Hematopoietic multipotent progenitor cell treated with erythropoietin and hydrocortisone succinate and interleukin-3 and kit ligand, for 4 days (in vitro differentiated cells): ENCODE data around the gene DGKE.

Experiments
- DNase-seq: peaks from one replicate; pipeline ENCODE4 v3.0.0-alpha.2; 2015

DGKE gene

GRCh38 chr17:56833809-56834379 is at the start of gene DGKE, which contains the start of gene C17orf67:
TSS of gene DGKE (plus strand) at chr17:56834151. CDS start at chr17:56834796, 645 bp downstream.
TSS of gene C17orf67 (minus strand) at chr17:56833920. CDS start at chr17:56815810, 18,110 bp downstream.
- DNase-seq = peak; percentile 98

GRCh38 chr17:56785405-56785804 is 48.5 kb upstream of the DGKE start:
- no peak for DNase-seq

DNA sequence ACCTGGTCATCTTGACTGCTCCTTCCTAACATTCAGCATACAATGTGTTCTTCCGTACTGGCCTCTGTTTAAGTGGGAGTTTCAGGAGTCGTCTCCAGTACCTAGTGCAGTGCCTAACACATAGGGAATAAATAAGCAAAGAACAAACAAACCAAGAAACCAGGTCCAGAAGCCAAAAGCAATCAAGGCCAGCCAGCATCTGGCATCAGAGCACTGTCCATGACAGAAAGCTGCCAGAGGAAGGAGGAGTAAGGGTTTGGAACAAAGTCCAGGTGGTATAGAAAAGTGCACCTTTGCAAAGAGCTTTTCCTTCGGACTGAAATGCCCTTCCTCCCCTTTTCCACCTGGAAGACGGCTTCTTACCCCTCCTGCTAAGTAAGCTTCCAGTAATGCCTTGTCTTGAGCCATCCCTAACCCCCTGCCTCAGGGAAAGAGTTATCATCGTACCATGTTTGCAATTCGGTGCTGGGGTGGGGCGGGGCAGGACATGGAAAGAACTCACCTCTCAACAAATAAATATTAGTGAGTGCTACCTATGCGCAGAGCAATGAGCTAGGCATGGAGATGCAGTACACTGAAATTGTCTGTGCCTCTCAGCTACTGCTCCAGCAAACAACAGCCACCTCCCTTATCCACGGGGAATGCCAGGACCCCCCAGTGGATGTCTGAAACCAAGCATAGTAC is 47.8 kb upstream of the DGKE start:
- DNase-seq = no peak

GRCh38 chr17:56786989-56787482 is 46.9 kb upstream of the DGKE start:
- peak; percentile 89 for DNase-seq

DNA sequence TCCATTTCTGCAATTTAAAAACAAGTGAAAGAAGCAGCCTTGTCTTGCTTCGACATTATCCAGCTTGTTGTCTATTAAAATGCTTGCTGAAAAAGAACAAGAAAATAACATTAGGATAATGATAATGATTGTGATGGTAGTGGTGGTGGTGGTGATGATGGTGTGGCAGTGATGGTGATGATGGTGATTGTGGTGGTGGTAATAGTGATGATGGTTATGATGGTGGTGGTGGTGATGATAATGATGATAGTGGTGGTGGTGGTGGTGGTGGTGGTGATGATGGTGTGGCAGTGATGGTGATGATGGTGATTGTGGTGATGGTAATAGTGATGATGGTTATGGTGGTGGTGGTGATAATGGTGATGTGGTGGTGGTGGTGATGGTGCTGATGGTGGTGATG is 41.7 kb upstream of the DGKE start:
- no peak for DNase-seq

DNA sequence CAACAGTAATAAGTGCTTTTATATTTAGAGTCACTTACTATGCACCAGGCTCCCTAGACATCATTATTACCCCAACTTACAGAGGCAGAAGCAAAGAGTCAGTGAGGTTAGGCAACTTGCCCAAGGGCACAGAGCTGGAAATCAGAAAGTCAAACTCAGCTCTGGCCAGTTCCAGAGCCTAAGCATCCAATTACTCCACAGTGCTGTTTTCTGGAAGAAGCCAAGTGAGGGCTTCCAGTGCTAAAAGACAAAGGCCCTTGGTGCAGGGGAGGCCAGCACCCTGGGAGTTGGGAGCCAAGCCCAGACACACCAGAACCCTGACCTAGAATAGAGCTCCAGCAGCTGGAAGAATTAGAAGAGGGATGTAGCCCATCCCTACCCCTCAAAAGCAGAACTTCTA is 40.4 kb upstream of the DGKE start:
- DNase-seq = no peak

DNA sequence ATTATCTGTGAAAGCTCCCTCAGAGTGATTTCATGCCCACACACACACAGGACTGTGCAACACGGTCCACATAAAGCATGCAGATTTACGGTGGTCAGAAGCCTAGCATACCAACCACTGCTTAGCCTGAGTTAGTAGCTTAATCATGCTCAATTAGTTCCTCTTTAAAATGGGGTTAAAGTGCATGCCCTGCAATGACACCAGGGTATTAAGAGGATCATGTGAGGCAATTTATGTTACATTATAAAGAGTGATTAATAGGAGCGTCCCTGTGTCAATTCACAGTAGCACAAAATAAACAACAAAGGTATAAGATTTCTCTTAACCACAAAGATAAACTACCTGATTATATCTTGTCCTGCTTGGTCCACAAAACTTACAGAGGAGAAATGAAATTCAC is 40.0 kb upstream of the DGKE start:
- DNase-seq = no peak

DNA sequence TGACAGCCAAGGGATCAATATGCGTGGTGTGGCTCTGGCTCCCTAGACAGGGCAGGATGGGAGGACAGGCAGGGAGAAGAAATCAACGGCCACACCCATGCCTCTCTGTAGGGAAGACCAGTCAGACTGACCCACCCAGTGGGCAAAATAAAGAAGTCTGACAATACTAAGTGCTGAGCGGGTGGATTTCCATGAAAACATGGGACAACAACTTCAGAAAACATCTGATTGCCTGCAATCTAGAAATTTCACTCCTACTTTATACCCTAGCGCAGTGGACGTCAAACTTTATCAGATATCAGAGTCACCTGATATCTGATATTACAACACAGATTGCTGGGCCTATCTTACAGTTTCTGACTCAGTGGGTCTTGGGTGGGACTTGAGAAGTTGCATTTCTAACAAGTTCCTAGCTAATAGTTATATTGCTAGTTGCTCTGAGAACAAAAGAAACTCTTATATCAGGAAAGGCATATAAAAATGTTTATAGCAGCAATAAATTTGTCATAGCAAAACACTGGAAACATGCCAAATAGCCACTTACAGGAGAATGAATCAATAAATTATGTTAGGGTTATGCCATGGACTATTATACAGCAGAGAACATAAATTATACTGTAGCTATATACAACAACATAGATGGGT is 38.6 kb upstream of the DGKE start:
- DNase-seq = no peak

DNA sequence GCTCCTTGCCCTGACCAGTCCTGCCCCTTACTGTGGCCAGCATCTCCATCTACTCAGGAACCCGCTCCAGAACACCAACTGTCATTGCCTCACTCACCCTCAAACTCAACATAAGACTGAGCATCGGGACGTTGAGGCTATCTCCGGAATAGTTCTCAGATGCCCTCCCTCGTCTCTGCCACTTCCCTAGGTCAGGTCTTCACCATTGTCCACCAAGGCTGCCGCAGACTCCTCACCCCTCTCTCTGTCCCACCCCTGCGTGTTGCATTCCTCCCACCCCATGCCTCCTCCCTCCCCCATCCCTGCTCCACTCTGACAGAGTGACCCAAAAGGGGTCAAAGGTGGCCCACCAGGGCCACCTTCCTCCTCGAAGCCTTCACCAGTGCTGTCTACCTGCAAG is 37.4 kb upstream of the DGKE start:
- no peak for DNase-seq

- no peak for DNase-seq
These were observed 35.0 kb upstream of the DGKE start for GRCh38 chr17:56798916-56799315.

- no peak for DNase-seq
These were observed 32.3 kb upstream of the DGKE start for GRCh38 chr17:56801459-56802178.

- no peak for DNase-seq
These were observed 30.9 kb upstream of the DGKE start for GRCh38 chr17:56803071-56803470.

- DNase-seq = no peak
These were observed 29.5 kb upstream of the DGKE start for GRCh38 chr17:56804454-56804853.

DNA sequence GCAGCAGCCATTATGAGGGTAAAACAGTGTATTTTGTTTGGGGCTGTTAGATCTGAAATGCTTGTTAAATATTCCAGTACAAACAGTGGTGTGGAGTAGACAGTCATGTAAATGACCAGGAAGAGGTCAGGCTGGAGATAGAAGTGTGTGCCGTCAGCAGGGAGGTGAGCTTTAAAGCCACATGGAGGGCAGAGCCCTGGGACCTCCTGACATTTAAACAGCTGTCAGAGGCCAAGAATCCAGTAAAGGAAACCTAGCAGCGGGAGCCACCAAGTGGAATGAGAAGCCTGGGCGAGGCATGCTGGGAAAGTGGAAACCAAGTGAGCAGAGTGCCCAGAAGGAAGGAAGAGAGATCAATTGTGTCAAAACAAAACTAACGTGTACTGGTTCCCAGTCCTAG is 27.0 kb upstream of the DGKE start:
- DNase-seq = no peak

- DNase-seq = no peak
These were observed 26.2 kb upstream of the DGKE start for GRCh38 chr17:56807723-56808122.

DNA sequence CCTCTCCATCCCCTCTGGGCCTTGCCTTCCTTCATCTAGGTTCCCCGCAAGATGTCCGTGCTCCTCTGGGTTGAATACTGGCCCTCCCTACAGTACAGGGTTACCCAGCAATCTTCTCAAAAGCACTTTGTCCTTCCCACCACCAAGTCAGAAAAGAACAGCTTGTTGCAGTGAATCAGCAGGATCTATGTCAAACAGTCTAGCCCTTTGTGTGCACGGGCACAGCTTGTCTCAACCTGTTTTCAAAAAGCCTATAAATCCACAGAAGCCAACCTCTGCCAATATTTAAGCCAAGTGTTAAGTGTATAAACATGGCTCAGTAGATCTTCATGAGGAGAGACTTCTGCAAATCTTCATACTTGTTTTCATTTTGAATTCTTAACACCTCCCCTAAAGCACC is 25.4 kb upstream of the DGKE start:
- no peak for DNase-seq

DNA sequence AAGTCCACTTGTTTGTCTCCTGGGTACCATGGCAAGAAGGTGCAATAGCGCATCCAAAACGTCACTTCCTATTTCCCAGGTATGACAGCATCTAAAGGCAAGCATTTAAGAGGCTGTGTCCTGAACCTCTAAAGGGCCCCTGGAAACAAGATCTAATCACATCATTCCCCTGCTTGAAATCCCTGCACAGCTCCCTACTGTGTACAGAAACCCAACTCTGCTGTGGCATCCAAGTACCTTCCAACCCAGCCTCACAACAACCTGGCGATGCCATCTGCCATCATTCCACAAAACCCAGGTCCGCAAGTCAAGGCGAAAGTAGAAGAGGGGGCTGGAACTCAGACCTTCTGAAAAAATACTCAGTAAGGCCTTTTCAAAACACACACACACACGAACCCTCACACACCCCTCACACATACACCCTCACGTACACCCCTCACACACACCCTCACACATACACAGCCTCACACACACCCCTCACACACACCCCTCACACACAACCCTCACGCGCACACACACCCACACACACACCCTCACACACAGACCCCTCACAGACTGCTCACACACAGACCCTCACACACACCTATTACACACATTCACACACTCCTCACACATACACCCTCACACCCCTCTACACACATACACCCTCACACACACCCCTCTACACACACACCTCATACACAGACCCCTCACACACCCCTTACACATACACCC is 24.7 kb upstream of the DGKE start:
- DNase-seq = no peak

GRCh38 chr17:56809820-56810179 is 24.2 kb upstream of the DGKE start:
- no peak for DNase-seq

GRCh38 chr17:56810343-56810742 is 23.6 kb upstream of the DGKE start:
- DNase-seq = no peak

- DNase-seq = no peak
These were observed 22.8 kb upstream of the DGKE start for GRCh38 chr17:56810891-56811775.

DNA sequence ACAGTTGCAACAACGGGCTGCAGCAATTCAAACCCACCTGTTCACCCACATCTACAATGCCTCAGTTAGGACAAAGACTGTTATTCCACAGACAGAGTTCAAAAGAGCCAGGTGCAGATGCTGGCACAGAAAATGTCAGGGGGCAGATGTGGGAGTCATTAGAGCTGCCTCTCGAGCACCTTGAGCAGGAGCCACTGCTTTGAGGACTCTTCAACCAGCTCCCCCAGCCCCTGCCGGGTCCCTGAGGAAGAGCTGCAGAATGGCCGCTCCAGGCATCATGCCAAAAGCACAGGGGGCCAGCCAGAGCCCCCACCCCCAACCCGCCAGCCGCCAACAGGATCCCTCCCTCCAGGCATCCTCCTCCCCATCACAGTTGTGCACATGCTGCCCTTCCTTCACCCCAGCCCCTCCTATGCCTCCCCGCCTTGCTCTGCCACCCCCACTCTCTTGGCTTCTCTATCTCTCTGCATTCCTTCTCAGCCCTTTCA is 21.0 kb upstream of the DGKE start:
- no peak for DNase-seq

- DNase-seq = no peak
These were observed 18.2 kb upstream of the DGKE start for GRCh38 chr17:56815711-56816110.
